Activated CD8-positive, alpha-beta T cell treated with anti-CD3 and anti-CD28 coated beads for 36 hours (primary cell): Measurements from ENCODE around the gene CHD6. TPM values are rescaled to one million over a fixed set of nuclear protein-coding genes. Genes with fewer than 3 reads are reported as not detected.

ENCODE experiments used
- ATAC-seq: fragments of 200-7000 bp; cut with Tn5 transposase; one replicate; pipeline ENCODE4 v1.10.0; 2021; ENCODE audit warnings: mild to moderate bottlenecking, moderate library complexity
- CTCF ChIA-PET: fragments of 350-600 bp; sonication (Branson Sonifier 250); formaldehyde crosslinking; loops from one replicate; lab custom pipeline; 2021; ENCODE audit warnings: antibody characterized with exemption; lab: Charles Lee
- POLR2A ChIA-PET: fragments of 350-600 bp; sonication (Branson Sonifier 250); formaldehyde crosslinking; loops from one replicate; lab custom pipeline; 2021; ENCODE audit warnings: antibody characterized with exemption; lab: Charles Lee
- DNase-seq: peaks from one replicate; pipeline ENCODE4 v3.0.0-alpha.2; 2020
- H3K27ac Mint-ChIP-seq: one replicate; pipeline ENCODE4 v1.8.0; 2021; ENCODE audit warnings: mild to moderate bottlenecking, mixed read lengths
- H3K27me3 Mint-ChIP-seq: one replicate; pipeline ENCODE4 v1.8.0; 2021; ENCODE audit warnings: mixed read lengths
- H3K36me3 Mint-ChIP-seq: one replicate; pipeline ENCODE4 v1.8.0; 2021; ENCODE audit warnings: low read depth, mixed read lengths
- H3K4me1 Mint-ChIP-seq: one replicate; pipeline ENCODE4 v1.8.0; 2021; ENCODE audit warnings: low read depth, mixed read lengths
- H3K4me3 Mint-ChIP-seq: one replicate; pipeline ENCODE4 v1.8.0; 2021; ENCODE audit warnings: mild to moderate bottlenecking, moderate library complexity, mixed read lengths
- H3K9me3 Mint-ChIP-seq: one replicate; pipeline ENCODE4 v1.8.0; 2021; ENCODE audit warnings: mixed read lengths
- intact Hi-C: fragments of 100-400 bp; cut with micrococcal nuclease; formaldehyde crosslinking; loops from one replicate; pipeline ENCODE4 v1.10.0; 2022
- total RNA-seq, 2 experiments: library from RNA; stranded (reverse); gene quantifications; one replicate each; pipeline ENCODE4 v1.2.3, GENCODE V29; 2021
- TF ChIP-seq, protein P1 (sequence below): fragments of 200-600 bp; IDR thresholded peaks from one replicate; pipeline ENCODE4 v1.8.0; 2022; ENCODE audit warnings: antibody characterized with exemption, mild to moderate bottlenecking

CHD6 gene
- total RNA-seq, 2 experiments from 2014 or later = 25.4 to 28.2 TPM

DNA sequence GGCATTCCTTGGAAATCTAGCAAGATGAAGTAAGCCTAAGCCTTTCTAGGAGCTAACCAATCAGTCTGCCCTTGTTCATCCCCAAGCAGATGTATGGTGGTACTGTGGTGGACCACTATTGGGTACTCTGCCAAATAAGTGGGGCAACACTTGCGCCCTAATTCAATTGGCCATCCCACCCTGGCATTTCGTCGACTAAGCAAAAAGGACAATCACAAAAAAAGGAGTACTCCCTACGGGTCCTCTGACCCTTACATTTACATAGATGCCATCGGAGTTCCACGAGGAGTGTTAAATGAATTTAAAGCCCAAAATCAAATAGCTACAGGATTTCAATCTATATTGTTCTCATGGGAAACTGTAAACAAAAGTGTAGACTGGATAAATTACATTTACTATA is 19.5 kb downstream of the CHD6 start:
- peaks cover 49% of the 10 kb centered on the region for H3K36me3 Mint-ChIP-seq
- H3K27ac Mint-ChIP-seq = no peak overlapping the region
- no peak overlapping the region for H3K4me3 Mint-ChIP-seq
- no peaks in the 10 kb centered on the region for H3K27me3 Mint-ChIP-seq
- CTCF ChIA-PET = no interaction called here
- DNase-seq (no peak), ATAC-seq (no peak)
- intact Hi-C loops = no loop called here
- TF ChIP-seq, protein P1, sequence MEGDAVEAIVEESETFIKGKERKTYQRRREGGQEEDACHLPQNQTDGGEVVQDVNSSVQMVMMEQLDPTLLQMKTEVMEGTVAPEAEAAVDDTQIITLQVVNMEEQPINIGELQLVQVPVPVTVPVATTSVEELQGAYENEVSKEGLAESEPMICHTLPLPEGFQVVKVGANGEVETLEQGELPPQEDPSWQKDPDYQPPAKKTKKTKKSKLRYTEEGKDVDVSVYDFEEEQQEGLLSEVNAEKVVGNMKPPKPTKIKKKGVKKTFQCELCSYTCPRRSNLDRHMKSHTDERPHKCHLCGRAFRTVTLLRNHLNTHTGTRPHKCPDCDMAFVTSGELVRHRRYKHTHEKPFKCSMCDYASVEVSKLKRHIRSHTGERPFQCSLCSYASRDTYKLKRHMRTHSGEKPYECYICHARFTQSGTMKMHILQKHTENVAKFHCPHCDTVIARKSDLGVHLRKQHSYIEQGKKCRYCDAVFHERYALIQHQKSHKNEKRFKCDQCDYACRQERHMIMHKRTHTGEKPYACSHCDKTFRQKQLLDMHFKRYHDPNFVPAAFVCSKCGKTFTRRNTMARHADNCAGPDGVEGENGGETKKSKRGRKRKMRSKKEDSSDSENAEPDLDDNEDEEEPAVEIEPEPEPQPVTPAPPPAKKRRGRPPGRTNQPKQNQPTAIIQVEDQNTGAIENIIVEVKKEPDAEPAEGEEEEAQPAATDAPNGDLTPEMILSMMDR = no peak
- POLR2A ChIA-PET = no interaction called here
- peaks cover 8% of the 10 kb centered on the region for H3K4me1 Mint-ChIP-seq
- H3K9me3 Mint-ChIP-seq = peaks cover 63% of the 10 kb centered on the region

DNA sequence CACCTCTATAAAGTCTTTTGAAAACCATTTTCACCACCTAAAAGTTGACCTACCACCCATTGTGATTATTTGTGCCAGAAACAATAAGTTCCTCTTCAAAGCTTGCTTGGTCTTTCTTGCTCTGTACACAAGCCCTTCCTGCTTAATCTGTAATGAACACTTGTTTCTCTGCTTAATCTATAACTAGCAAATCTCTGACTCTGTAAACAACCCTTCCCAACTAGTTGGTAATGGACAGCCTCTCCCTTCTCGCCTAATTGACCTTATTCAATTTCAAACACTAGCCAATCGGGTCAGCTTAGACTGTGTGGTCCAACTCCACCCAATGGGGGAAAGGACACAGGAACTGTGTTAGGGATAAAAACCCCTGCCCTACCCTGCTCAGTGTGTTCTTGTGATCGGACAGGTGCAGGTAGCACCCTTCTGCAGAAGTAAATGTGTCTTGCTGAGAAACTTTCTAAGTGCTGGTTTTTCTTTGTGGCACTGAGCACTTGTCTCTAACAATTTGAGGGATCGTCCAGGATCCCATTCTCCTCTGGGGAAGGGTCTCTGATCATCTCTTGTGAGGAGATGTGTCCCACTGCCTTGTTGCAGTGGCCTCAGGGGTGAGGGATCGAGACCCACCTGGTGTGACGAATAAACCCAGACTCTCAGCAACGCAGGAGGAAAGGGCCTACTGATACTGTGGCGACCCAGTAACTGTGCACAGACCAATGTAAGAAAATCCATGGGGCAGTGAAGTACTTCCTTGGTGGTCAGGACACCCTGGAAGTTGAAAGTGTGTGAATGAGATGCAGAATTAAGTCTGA is 23.5 kb downstream of the CHD6 start:
- DNase-seq = no peak
- no peak for ATAC-seq
- H3K36me3 Mint-ChIP-seq = peaks cover 41% of the 10 kb centered on the region
- H3K4me1 Mint-ChIP-seq = peaks cover 21% of the 10 kb centered on the region
- TF ChIP-seq, protein P1 = no peak
- ChIA-PET POLR2A (no interaction called here), CTCF (interaction anchor here (0.8 kb wide), 1 partner anchor 14 kb away, joined by 3 read pairs; no protein-coding TSS in a partner anchor)
- intact Hi-C loops = no loop called here
- no peak overlapping the region for H3K4me3 Mint-ChIP-seq
- no peak overlapping the region for H3K27ac Mint-ChIP-seq
- peaks cover 41% of the 10 kb centered on the region for H3K9me3 Mint-ChIP-seq
- no peaks in the 10 kb centered on the region for H3K27me3 Mint-ChIP-seq

DNA sequence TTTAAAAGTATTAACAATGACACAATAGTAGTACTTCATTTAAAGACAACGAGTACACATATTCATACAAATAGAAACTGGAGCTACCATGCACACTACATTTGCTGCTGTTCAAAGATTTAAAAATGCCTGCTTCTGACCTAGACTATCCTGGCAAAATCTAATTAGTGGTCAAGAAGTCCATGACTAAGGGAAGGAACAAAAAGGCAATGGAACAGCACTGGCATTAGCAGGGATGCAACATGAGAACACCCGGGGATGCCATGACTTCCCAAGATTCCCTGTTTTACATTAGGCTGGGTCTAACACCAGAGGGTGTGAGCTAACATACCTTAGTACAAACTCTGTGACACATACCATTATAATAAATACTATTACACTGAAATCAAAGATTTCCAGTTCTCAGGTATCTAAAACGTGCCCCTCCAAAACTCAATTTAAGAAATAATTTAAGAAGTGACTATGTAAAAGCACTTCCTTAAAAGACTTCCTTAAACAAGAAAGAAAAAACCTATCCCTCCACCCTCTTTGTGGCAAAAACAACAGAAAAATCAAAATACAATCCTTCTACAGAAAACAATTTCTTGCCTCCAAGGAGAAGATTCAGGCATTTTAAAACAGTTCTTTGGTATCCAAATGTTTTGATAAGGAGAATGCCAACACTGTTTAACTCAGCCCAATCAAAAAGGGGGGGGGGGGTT is 25.5 kb downstream of the CHD6 start:
- intact Hi-C loops = no loop called here
- Mint-ChIP-seq H3K36me3 (peaks cover 42% of the 10 kb centered on the region), H3K4me3 (no peak overlapping the region), H3K27me3 (no peaks in the 10 kb centered on the region), H3K27ac (no peak overlapping the region), H3K4me1 (peaks cover 21% of the 10 kb centered on the region), H3K9me3 (peaks cover 33% of the 10 kb centered on the region)
- CTCF ChIA-PET = no interaction called here
- POLR2A ChIA-PET = no interaction called here
- ATAC-seq (no peak), DNase-seq (no peak)
- TF ChIP-seq, protein P1 = no peak

DNA sequence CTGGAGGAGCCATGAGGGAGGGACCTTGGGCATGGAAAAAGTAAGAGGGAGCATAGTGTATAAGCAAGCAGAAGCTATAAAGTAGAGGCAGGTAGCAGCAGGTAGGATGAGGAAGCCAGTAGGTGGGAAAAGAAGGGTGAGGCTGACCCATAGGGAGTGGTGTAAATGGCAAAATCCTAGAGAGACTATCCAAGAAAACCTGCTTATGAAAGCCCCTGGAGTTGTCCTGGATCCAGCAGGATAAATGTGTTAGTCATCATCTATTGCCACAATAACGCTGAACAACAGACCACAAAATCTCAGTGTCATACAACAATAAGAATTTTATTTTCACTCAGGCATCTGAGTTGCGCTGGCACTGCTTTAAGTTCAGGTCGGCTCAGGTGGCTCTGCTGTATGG is 30.2 kb downstream of the CHD6 start:
- H3K36me3 Mint-ChIP-seq = peaks cover 37% of the 10 kb centered on the region
- TF ChIP-seq, protein P1 = no peak
- H3K27ac Mint-ChIP-seq = no peak overlapping the region
- peaks cover 17% of the 10 kb centered on the region for H3K9me3 Mint-ChIP-seq
- ChIA-PET POLR2A (no interaction called here), CTCF (no interaction called here)
- intact Hi-C loops = no loop called here
- ATAC-seq = no peak
- no peaks in the 10 kb centered on the region for H3K27me3 Mint-ChIP-seq
- DNase-seq = no peak
- H3K4me3 Mint-ChIP-seq = no peak overlapping the region
- peaks cover 14% of the 10 kb centered on the region for H3K4me1 Mint-ChIP-seq

DNA sequence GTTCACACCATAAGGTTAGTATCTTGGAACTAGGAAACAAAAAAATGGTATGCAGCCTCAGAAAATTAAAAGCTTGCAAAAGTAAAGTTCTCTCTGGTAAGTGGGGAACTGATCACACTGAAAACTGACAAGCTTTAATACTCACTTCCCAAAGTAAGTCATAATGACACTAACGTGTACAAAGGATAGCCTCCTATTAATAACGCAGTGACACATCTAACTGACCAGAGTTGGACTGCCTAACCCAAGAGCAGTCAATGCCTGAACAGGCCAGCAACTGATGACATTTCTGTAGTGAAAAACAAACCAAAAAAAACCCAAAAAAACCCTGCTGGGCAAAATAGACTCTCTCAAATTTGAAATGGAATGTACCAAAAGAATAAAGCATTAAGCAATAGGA is 30.7 kb downstream of the CHD6 start:
- DNase-seq (no peak), ATAC-seq (no peak)
- POLR2A ChIA-PET = no interaction called here
- Mint-ChIP-seq H3K9me3 (peaks cover 19% of the 10 kb centered on the region), H3K27ac (no peak overlapping the region), H3K4me3 (no peak overlapping the region), H3K36me3 (peaks cover 39% of the 10 kb centered on the region), H3K27me3 (no peaks in the 10 kb centered on the region), H3K4me1 (peaks cover 16% of the 10 kb centered on the region)
- CTCF ChIA-PET = interaction anchor here (0.5 kb wide), 1 partner anchor 408 kb away, joined by 3 read pairs; no protein-coding TSS in a partner anchor
- TF ChIP-seq, protein P1 = no peak
- intact Hi-C loops = no loop called here
